CD4-positive, alpha-beta T cell (primary cell): ENCODE data around the gene TBC1D2. TPM values are rescaled to one million over a fixed set of nuclear protein-coding genes. Genes with fewer than 3 reads are reported as not detected.

Experiments used
- ATAC-seq: fragments of 200-7000 bp; cut with Tn5 transposase; one replicate; pipeline ENCODE4 v1.10.0; 2022; ENCODE audit warnings: mild to moderate bottlenecking; ENCODE audit not compliant: poor library complexity
- CTCF ChIA-PET: fragments of 350-600 bp; sonication (Branson Sonifier 250); formaldehyde crosslinking; loops from one replicate; lab custom pipeline; 2021; ENCODE audit warnings: antibody characterized with exemption, inconsistent platforms; lab: Charles Lee
- POLR2A ChIA-PET: fragments of 350-600 bp; sonication (Branson Sonifier 250); formaldehyde crosslinking; loops from one replicate; lab custom pipeline; 2021; ENCODE audit warnings: antibody characterized with exemption, inconsistent platforms; lab: Charles Lee
- DNase-seq, 14 experiments: peaks; one replicate each; pipeline ENCODE4 v3.0.0-alpha.2; 2013 to 2020; ENCODE audit warnings: mixed read lengths in 2 of 14
- H3K27ac ChIP-seq, 2 donors: one replicate each; pipeline versions ENCODE4 v1.5.1 to v1.7.0; 2013; ENCODE audit warnings: low read length in 2 of 2, low read depth in 1 of 2, mild to moderate bottlenecking in 1 of 2
- H3K27me3 ChIP-seq, 2 experiments: 1 replicate in 1 of 2; 2 replicates in 1 of 2; pipeline versions ENCODE4 v1.6.1 to v1.7.0; 2013; ENCODE audit warnings: low read length in 2 of 2, control low read depth in 1 of 2, mild to moderate bottlenecking in 1 of 2, moderate library complexity in 1 of 2; ENCODE audit not compliant: insufficient read depth in 2 of 2, control insufficient read depth in 1 of 2
- H3K36me3 ChIP-seq: one replicate; pipeline ENCODE4 v1.6.1; 2013; ENCODE audit warnings: low read length, control low read depth; ENCODE audit not compliant: insufficient read depth
- H3K4me1 ChIP-seq: one replicate; pipeline ENCODE4 v1.6.1; 2013; ENCODE audit warnings: low read length, control low read depth; ENCODE audit not compliant: insufficient read depth
- H3K4me3 ChIP-seq: one replicate; pipeline ENCODE4 v1.5.1; 2013; ENCODE audit warnings: mild to moderate bottlenecking, low read length, moderate library complexity
- H3K9me3 ChIP-seq, 2 experiments: 1 replicate in 1 of 2; 2 replicates in 1 of 2; pipeline versions ENCODE4 v1.6.1 to v1.7.0; 2013; ENCODE audit warnings: low read length in 2 of 2, mild to moderate bottlenecking in 2 of 2, control low read depth in 1 of 2, moderate library complexity in 1 of 2; ENCODE audit not compliant: control insufficient read depth in 1 of 2, insufficient read depth in 1 of 2
- H3K27ac Mint-ChIP-seq: one replicate; pipeline ENCODE4 v1.8.0; 2020; ENCODE audit warnings: mixed read lengths
- H3K27me3 Mint-ChIP-seq: one replicate; pipeline ENCODE4 v1.8.0; 2021; ENCODE audit warnings: mixed read lengths
- H3K36me3 Mint-ChIP-seq: one replicate; pipeline ENCODE4 v1.8.0; 2021; ENCODE audit warnings: low read depth, mixed read lengths
- H3K4me1 Mint-ChIP-seq: one replicate; pipeline ENCODE4 v1.8.0; 2021; ENCODE audit warnings: low read depth, mixed read lengths
- H3K4me3 Mint-ChIP-seq: one replicate; pipeline ENCODE4 v1.8.0; 2020; ENCODE audit warnings: mild to moderate bottlenecking, mixed read lengths
- H3K9me3 Mint-ChIP-seq: one replicate; pipeline ENCODE4 v1.8.0; 2020; ENCODE audit warnings: mixed read lengths
- CTCF ChIP-seq: fragments of 200-600 bp; IDR thresholded peaks from one replicate; pipeline ENCODE4 v1.8.0; 2022; ENCODE audit warnings: antibody characterized with exemption, mild to moderate bottlenecking
- intact Hi-C, 2 experiments: fragments of 100-400 bp; cut with DNase I in 1 of 2; cut with micrococcal nuclease in 1 of 2; formaldehyde crosslinking; loops; one replicate each; pipeline versions ENCODE4 v1.15.1 to v1.9.0; 2023 to 2025; cut with DNase I, micrococcal nuclease
- total RNA-seq, 174 experiments: library from RNA in 2 of 174; stranded (reverse) in 2 of 174; gene quantifications; one replicate each; pipeline ENCODE4 v1.2.3 and lab custom pipeline; 2021 to 2026

Gene TBC1D2
- total RNA-seq, 2 experiments from 2014 or later = 2.9 to 4.0 TPM

- peaks cover 8% of the 10 kb centered on the region for H3K36me3 Mint-ChIP-seq
- CTCF ChIA-PET = no interaction called here
- DNase-seq (no peak), ATAC-seq (no peak)
- Histone ChIP-seq H3K4me1 (peaks cover 8% of the 10 kb centered on the region), H3K36me3 (no peaks in the 10 kb centered on the region), H3K4me3 (no peak overlapping the region), H3K27ac (no peak overlapping the region), H3K9me3 (no peaks in the 10 kb centered on the region), H3K27me3 (no peaks in the 10 kb centered on the region)
- intact Hi-C loops = no loop called here
- H3K9me3 Mint-ChIP-seq = no peaks in the 10 kb centered on the region
- TF ChIP-seq CTCF = no peak
- H3K4me3 Mint-ChIP-seq = no peak overlapping the region
- no peaks in the 10 kb centered on the region for H3K27me3 Mint-ChIP-seq
- peaks cover 6% of the 10 kb centered on the region for H3K4me1 Mint-ChIP-seq
- POLR2A ChIA-PET = no interaction called here
- H3K27ac Mint-ChIP-seq = no peak overlapping the region
Measured at GRCh38 chr9:98203153-98203552, 52.3 kb downstream of the TBC1D2 start.

GRCh38 chr9:98202252-98202651 is 53.2 kb downstream of the TBC1D2 start:
- Mint-ChIP-seq H3K36me3 (peaks cover 8% of the 10 kb centered on the region), H3K4me3 (no peak overlapping the region), H3K9me3 (no peaks in the 10 kb centered on the region), H3K27me3 (no peaks in the 10 kb centered on the region), H3K27ac (no peak overlapping the region), H3K4me1 (peaks cover 6% of the 10 kb centered on the region)
- Histone ChIP-seq H3K27ac (no peak overlapping the region), H3K4me3 (no peak overlapping the region), H3K27me3 (no peaks in the 10 kb centered on the region), H3K9me3 (no peaks in the 10 kb centered on the region), H3K4me1 (peaks cover 8% of the 10 kb centered on the region), H3K36me3 (no peaks in the 10 kb centered on the region)
- CTCF ChIA-PET = no interaction called here
- intact Hi-C loops = no loop called here
- DNase-seq = no peak
- no peak for ATAC-seq
- TF ChIP-seq CTCF = no peak
- POLR2A ChIA-PET = no interaction called here

DNA sequence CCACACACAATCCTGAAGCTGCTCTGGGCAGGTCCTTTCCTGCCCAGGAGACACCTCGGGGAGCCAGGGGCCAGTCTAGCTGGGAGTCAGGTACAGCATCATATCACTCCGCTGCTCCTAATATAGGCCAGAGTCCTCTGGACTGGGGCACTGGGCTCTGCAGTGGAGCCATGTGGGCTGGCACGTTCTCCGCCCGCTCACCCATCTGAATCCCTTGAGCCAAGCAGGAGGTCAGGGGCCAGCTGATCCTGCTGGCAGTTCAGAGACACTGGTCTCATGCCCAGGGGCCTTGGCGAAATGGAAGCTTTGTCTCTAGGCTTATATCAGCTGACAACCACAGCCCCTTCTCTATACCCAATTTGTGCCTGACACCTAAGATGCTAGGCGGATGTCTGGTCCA is 53.7 kb downstream of the TBC1D2 start:
- ChIA-PET POLR2A (no interaction called here), CTCF (no interaction called here)
- Mint-ChIP-seq H3K36me3 (peaks cover 8% of the 10 kb centered on the region), H3K9me3 (no peaks in the 10 kb centered on the region), H3K4me1 (peaks cover 6% of the 10 kb centered on the region), H3K27ac (no peak overlapping the region), H3K4me3 (no peak overlapping the region), H3K27me3 (no peaks in the 10 kb centered on the region)
- H3K36me3 ChIP-seq = no peaks in the 10 kb centered on the region
- ATAC-seq (no peak), DNase-seq (no peak)
- TF ChIP-seq CTCF = no peak
- H3K27me3 ChIP-seq = no peaks in the 10 kb centered on the region
- H3K27ac ChIP-seq = no peak overlapping the region
- intact Hi-C loops = no loop called here
- no peak overlapping the region for H3K4me3 ChIP-seq
- H3K9me3 ChIP-seq = no peaks in the 10 kb centered on the region
- peaks cover 8% of the 10 kb centered on the region for H3K4me1 ChIP-seq
